ENCODE results near the gene TMEM161A. TPM values are rescaled to one million over a fixed set of nuclear protein-coding genes. Genes with fewer than 3 reads are reported as not detected.

TMEM161A gene
- total and polyA plus RNA-seq, 8 donors = 6.4 to 59.5 (median 14.5) TPM

- no peaks in the 10 kb centered on the region for H3K9me3 ChIP-seq
- intact Hi-C loops (cut with DNase I; ENCODE audit: low total_unique reads) = no loop called here
- peaks cover 4 to 17% (median 12%) of the 10 kb centered on the region in 4 donors for H3K4me1 ChIP-seq
- H3K27me3 ChIP-seq = no peaks in the 10 kb centered on the region
- no peak overlapping the region for H3K27ac ChIP-seq
- no peak for TF ChIP-seq POLR2A (IDR thresholded peaks at IDR 0.05)
- WGBS, 5 donors = 92 to 100% (median 96%) methylated on average over 4 to 8 of the region's 8 CpGs
- DNase-seq = no peak
- H3K36me3 ChIP-seq = peaks cover 6 to 62% (median 43%) of the 10 kb centered on the region in 4 donors
- H3K4me3 ChIP-seq = no peak overlapping the region
Observed at GRCh38 chr19:19101540-19101939, 36.7 kb downstream of the TMEM161A start.

- no peaks in the 10 kb centered on the region for H3K4me1 ChIP-seq
- H3K27me3 ChIP-seq = no peaks in the 10 kb centered on the region
- H3K27ac ChIP-seq = no peak overlapping the region
- TF ChIP-seq POLR2AphosphoS5 (IDR thresholded peaks at IDR 0.05) = no peak
- TF ChIP-seq POLR2A (IDR thresholded peaks at IDR 0.05) = no peak
- no peaks in the 10 kb centered on the region for H3K9me3 ChIP-seq
- no peak overlapping the region for H3K4me3 ChIP-seq
- 77 to 78% (median 78%) methylated on average over 15 to 18 of the region's 18 CpGs for WGBS, 5 donors
- intact Hi-C loops (cut with DNase I; ENCODE audit: low total_unique reads) = no loop called here
- no peak for DNase-seq
- H3K36me3 ChIP-seq = peaks cover 6 to 69% (median 45%) of the 10 kb centered on the region in 4 donors
Observed at GRCh38 chr19:19098703-19099632, 39.3 kb downstream of the TMEM161A start.

- Histone ChIP-seq H3K4me1 (no peaks in the 10 kb centered on the region), H3K4me3 (no peak overlapping the region), H3K27ac (no peak overlapping the region), H3K27me3 (no peaks in the 10 kb centered on the region), H3K9me3 (no peaks in the 10 kb centered on the region), H3K36me3 (peaks cover 6 to 69% (median 45%) of the 10 kb centered on the region in 4 donors)
- WGBS, 5 donors = 79 to 87% (median 83%) methylated on average over 9 of the region's 9 CpGs
- DNase-seq = no peak
- TF ChIP-seq EP300 (IDR thresholded peaks at IDR 0.05) = no peak
- no peak for TF ChIP-seq CTCF (IDR thresholded peaks at IDR 0.05)
- TF ChIP-seq POLR2A (IDR thresholded peaks at IDR 0.05) = no peak
- no peak for TF ChIP-seq POLR2AphosphoS5 (IDR thresholded peaks at IDR 0.05)
- intact Hi-C loops (cut with DNase I; ENCODE audit: low total_unique reads) = no loop called here
Observed at GRCh38 chr19:19098084-19098702, 40.1 kb downstream of the TMEM161A start.

- DNase-seq = peak in 1 of 2 donors; percentile 83
- no peaks in the 10 kb centered on the region for H3K4me1 ChIP-seq
- TF ChIP-seq POLR2AphosphoS5 (IDR thresholded peaks at IDR 0.05) (no peak), CTCF (IDR thresholded peaks at IDR 0.05) (no peak), POLR2A (IDR thresholded peaks at IDR 0.05) (no peak), EP300 (IDR thresholded peaks at IDR 0.05) (no peak)
- WGBS, 5 donors = 84 to 95% (median 87%) methylated on average over 19 to 24 of the region's 24 CpGs
- no peaks in the 10 kb centered on the region for H3K27me3 ChIP-seq
- peaks cover 6 to 61% (median 43%) of the 10 kb centered on the region in 4 donors for H3K36me3 ChIP-seq
- no peak overlapping the region for H3K4me3 ChIP-seq
- intact Hi-C loops (cut with DNase I; ENCODE audit: low total_unique reads) = no loop called here
- no peak overlapping the region for H3K27ac ChIP-seq
- H3K9me3 ChIP-seq = no peaks in the 10 kb centered on the region
Observed at GRCh38 chr19:19096641-19097627, 41.3 kb downstream of the TMEM161A start.

GRCh38 chr19:19095691-19096090 lies 42.6 kb downstream of the TMEM161A start:
- no peak overlapping the region for H3K27ac ChIP-seq
- DNase-seq = no peak
- intact Hi-C loops (cut with DNase I; ENCODE audit: low total_unique reads) = no loop called here
- no peaks in the 10 kb centered on the region for H3K27me3 ChIP-seq
- WGBS, 5 donors = 73 to 81% (median 76%) methylated on average over 11 of the region's 11 CpGs
- no peaks in the 10 kb centered on the region for H3K4me1 ChIP-seq
- TF ChIP-seq CTCF (IDR thresholded peaks at IDR 0.05) (no peak), EP300 (IDR thresholded peaks at IDR 0.05) (no peak), POLR2A (IDR thresholded peaks at IDR 0.05) (no peak), POLR2AphosphoS5 (IDR thresholded peaks at IDR 0.05) (no peak)
- no peak overlapping the region for H3K4me3 ChIP-seq
- H3K36me3 ChIP-seq = peaks cover 6 to 55% (median 32%) of the 10 kb centered on the region in 4 donors
- no peaks in the 10 kb centered on the region for H3K9me3 ChIP-seq
